Activated T-cell treated with anti-CD3 and anti-CD28 coated beads, Interleukin-2, amount 50 U/mL, for 48 hours (primary cell): Measurements from ENCODE around the gene TBC1D20.
"Not testable (repeated sequence)": the region's sequence is repeated elsewhere in the genome, so short reads cannot be mapped to it uniquely, and the experiment has no call there.

Experiments used
- DNase-seq, 2 experiments: peaks; one replicate each; pipeline ENCODE4 v3.0.0-alpha.2; 2020

The TBC1D20 gene

DNA sequence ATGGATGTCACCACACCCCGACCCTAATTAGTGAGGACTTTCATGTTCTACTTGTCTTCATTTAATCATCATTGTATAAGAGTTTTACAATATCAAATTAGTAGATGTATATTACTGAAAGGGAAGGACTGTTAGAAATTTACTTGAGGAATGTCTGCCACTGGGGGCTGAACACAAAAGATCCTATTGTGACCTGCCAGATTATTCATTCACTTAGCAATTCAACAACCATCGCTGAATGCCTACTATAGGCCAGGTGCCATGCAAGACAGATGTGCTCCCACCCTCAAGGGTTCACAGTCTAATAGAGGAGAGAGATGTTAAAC, 62.2 kb downstream of the TBC1D20 start:
- DNase-seq, result no peak

DNA sequence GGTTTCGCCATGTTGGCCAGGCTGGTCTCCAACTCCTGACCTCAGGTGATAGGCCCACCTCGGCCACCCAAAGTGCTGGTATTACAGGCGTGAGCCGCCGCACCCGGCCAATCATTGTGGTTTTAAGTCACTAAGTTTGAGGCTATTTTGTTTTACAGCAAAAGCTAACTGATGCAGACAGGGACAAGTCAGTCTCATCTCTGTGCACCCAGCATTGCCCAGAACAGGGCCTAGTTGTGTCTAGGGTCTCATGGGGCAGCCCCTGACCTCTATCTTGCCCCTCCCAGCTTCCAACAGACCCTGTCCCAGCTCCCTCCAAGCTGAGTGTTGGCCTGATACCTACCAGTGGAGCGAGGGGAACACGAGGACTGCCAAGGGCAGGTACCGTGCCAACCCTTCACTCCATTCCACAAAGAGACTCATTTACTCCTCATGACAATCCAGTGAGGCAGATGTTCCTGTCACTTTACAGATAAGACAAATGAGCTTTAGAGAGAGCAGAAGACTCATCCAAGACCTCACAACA, 63.1 kb downstream of the TBC1D20 start:
- DNase-seq, result no peak

DNA sequence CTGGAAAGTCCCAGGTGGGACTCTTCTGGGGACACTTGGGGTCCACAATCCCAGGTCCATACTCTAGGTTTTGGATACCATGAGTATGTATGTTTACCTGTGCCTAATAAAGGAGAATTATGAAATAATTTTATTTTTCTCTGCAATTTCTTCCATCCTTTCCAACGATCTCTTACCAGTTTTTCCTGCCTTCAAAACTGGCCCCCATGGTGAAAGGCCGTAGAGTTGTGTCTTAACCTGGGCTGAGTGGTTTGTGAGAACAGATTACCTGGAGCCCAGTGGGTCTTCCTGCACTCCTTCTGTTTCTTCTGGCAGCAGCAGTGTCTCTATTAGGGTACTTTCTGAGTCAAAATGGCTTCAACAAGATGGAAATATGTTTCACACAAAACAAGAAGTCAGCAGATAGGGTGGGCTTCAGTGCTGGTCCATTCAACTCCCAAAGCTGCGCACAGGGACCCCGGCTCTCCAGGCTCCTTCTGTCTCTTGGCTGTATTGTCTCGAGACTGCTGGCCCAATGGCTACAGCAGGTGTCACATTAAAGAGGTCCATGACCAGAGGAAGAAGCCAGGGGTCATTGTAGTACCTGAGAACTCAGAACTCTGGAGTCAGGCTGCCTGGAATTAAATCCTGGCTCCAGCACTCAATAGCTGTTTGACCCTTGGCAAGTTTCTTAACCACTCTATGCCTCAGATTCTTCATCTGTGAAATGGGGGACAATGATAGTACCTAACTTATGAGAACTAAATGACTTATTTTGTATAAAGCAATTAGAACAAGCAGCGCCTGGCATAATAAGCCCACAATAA, 64.7 kb downstream of the TBC1D20 start:
- no peak for DNase-seq

DNA sequence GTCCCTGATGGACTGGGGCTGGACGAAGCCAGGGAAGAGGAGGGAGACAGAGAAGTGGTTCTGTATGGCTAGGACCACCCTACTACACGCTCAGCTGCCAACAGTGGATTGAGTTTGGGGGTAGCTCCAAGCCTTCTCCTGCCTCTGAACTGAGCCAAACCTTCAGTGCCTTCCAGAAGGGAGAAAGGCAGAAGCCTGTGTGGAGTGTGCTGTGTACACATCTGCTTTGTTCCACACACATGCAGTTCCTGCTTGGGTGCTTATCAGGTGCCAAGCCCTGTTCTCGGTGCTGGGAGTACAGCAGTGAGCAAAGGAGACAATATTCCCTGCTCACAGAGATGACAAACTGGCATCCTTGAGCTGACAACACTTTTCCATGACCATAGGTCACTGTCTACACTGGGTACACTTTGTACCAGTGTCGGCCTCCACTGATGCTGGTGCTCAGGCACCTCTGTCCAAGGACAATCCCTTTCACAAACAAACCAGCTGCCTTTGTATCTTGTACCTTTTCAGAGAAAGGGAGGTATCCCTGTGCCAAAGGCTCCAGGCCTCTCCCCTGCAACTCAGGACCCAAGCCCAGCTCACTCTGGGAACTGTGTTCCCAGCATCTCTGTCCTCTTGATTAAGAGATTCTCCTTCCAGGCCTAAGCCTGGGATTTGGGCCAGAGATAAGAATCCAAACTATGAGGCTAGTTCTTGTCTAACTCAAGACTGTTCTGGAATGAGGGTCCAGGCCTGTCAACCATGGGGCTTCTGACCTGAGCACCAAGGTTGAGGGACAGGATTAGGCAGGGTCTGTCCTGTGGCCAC, 65.5 kb downstream of the TBC1D20 start:
- no peak for DNase-seq

DNA sequence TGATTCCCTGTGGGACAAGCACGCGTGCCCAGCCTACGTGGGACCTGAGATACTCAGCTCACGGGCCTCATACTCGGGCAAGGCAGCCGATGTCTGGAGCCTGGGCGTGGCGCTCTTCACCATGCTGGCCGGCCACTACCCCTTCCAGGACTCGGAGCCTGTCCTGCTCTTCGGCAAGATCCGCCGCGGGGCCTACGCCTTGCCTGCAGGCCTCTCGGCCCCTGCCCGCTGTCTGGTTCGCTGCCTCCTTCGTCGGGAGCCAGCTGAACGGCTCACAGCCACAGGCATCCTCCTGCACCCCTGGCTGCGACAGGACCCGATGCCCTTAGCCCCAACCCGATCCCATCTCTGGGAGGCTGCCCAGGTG, 66.1 kb downstream of the TBC1D20 start:
- DNase-seq, result no peak

DNA sequence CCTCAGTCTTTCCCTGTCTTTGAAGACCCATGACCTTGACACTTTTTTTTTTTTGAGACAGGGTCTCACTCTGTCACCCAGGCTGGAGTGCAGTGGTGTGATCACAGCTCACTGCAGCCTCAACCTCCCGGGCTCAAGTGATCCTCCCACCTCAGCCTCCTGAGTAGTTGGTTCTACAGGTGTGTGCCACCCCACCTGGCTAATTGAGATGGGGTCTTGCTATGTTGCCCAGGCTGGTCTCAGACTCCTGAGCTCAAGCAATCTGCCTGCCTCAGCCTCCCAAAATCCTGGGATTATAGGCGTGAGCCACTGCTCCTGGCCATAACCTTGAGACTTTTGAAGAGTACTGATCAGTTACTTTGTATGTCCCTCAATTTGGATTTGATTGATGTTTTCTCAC, 69.0 kb downstream of the TBC1D20 start:
- DNase-seq, result not testable (repeated sequence)

DNA sequence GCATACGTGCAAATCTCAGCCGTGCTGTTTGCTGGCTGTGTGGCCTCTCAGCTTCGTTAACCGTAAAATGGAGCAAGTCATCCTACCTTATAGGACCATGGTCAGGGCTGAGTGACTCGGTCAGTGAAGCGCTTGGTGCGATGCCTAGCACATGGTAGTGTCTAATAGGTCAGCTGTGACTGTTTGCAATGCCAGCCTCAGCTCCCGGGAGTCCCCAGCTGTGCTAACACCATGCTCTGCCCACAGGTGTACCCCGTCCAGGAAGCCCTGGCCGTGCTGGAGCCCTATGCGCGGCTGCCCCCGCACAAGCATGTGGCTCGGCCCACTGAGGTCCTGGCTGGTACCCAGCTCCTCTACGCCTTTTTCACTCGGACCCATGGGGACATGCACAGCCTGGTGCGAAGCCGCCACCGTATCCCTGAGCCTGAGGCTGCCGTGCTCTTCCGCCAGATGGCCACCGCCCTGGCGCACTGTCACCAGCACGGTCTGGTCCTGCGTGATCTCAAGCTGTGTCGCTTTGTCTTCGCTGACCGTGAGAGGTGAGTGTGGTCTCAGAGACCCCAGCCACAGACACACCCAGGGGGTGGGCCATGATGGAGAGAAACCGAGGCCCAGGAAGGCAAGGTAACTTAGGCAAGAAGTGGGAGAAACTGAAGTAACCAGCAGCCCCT, 71.2 kb downstream of the TBC1D20 start:
- no peak for DNase-seq

DNA sequence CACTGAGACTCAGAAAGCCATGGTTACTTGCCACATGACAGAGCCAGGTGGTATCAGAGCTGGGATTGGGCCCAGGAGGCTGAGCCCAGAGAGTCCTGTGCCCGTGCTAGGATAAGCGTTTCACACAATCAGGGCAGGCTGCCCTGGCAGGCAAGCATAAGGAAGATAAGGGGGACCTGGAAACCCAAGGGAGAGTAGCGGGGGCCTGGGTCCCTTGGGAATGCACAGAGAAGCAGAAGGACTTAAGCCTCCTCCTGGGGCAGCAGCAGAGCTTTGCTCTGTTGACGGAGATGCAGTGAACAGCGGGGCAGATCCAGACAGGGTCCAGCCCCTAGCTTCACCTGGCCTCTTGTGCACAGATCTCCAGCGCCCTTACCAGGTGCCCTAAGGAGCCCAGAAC, 73.1 kb downstream of the TBC1D20 start:
- no peak for DNase-seq

DNA sequence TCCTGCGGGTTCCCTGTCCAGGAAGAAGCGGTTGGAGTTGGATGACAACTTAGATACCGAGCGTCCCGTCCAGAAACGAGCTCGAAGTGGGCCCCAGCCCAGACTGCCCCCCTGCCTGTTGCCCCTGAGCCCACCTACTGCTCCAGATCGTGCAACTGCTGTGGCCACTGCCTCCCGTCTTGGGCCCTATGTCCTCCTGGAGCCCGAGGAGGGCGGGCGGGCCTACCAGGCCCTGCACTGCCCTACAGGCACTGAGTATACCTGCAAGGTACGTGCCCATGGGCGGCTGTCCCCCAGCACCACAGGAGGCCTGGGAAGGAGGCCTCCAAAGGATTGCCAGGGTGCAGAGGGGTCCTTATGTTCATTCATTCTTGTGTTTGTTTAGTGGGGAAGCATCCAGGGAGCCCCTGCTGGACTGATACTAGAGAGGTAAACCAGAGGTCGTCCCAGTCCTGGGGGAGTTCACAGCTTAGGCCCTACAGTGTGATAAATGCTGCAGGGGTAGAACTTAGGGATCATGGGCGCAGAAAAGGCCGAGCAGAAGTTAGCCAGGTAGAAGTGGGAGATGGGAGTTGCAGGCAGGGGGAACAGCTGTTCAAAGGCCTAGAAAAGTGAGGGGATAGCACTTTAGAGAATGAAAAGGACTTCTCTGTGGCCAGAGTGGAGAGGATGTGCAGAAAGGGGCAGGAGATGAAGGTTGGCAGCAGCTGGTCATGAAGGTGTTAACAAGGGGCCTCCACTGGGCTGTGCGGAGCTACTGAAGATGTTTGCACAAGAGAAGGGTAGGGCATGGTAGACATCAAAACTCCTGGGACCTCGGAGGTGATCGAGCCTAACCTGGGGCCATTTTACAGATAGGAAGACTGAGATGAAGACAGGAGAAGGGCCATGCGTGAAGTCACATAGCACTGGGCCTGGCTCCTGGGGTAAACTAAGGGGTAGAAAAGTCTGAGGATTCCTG, 74.0 kb downstream of the TBC1D20 start:
- no peak for DNase-seq

DNA sequence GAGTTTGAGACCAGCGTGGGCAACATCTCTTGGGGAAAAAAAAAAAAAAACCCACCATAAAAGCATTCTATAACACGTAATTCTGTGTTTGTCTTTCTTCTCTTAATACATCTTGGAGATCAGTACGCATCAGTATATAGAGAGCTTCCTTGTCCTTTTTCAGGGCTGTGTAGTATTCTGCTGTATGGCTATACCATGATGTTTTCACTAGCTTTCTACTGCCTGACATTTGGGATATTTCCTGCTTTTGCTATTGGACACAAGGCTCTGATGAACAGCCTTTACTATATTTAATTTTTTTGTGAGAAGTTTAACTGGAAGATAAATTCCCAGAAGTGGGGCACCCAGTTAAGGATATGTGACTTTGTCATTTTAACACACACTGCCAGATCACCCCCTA, 74.8 kb downstream of the TBC1D20 start:
- DNase-seq, result no peak

DNA sequence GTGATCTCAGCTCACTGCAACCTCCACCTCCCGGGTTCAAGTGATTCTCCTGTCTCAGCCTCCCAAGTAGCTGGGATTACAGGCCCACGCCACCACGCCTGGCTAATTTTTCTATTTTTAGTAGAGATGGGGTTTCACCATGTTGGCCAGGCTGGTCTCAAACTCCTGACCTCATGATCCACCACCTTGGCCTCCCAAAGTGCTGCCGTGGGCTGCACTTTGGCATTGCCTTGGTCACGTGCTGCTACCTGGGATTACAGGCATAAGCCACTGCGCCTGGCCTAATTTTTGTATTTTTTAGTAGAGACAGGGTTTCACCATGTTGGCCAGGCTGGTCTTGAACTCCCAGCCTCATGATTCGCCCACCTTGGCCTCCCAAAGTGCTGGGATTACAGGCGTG, 75.7 kb downstream of the TBC1D20 start:
- DNase-seq, result not testable (repeated sequence)
